ENCODE results near the gene PRMT3.
"Not testable (repeated sequence)": the region's sequence is repeated elsewhere in the genome, so short reads cannot be mapped to it uniquely, and the experiment has no call there.

PRMT3 gene

GRCh38 chr11:20387261-20388095 lies at the start of gene PRMT3:
Gene PRMT3, plus strand, starts transcription at chr11:20387716. Its CDS starts 31 bp downstream, at chr11:20387747.
- DNase-seq, result peak; percentile 96

- DNase-seq, result no peak
Measured at GRCh38 chr11:20342347-20343141, 45.0 kb upstream of the PRMT3 start.

- DNase-seq, result peak; percentile 21
Measured at GRCh38 chr11:20351136-20351535, 36.4 kb upstream of the PRMT3 start.

- DNase-seq, result no peak
Measured at GRCh38 chr11:20351751-20352262, 35.7 kb upstream of the PRMT3 start.

- peak; percentile 46 for DNase-seq
Measured at GRCh38 chr11:20353829-20354434, 33.6 kb upstream of the PRMT3 start.

- peak; percentile 48 for DNase-seq
Measured at GRCh38 chr11:20355221-20356219, 32.0 kb upstream of the PRMT3 start.

GRCh38 chr11:20357150-20357549 lies 30.4 kb upstream of the PRMT3 start:
- no peak for DNase-seq

- peak; percentile 85 for DNase-seq
Measured at GRCh38 chr11:20360650-20361049, 26.9 kb upstream of the PRMT3 start.

GRCh38 chr11:20362481-20362880 lies 25.0 kb upstream of the PRMT3 start:
- no peak for DNase-seq

GRCh38 chr11:20363149-20363499 lies 24.4 kb upstream of the PRMT3 start:
- DNase-seq, result no peak

- DNase-seq, result peak; percentile 74
Measured at GRCh38 chr11:20363500-20364340, 23.8 kb upstream of the PRMT3 start, which contains the start of gene HTATIP2. Gene HTATIP2, plus strand, starts transcription at chr11:20363714. Its CDS starts 524 bp downstream, at chr11:20364238.

- no peak for DNase-seq
Measured at GRCh38 chr11:20364341-20364792, 23.1 kb upstream of the PRMT3 start.

- DNase-seq, result not testable (repeated sequence)
Measured at GRCh38 chr11:20365465-20365864, 22.1 kb upstream of the PRMT3 start.

GRCh38 chr11:20367313-20367948 lies 20.1 kb upstream of the PRMT3 start:
- peak; percentile 83 for DNase-seq

- no peak for DNase-seq
Measured at GRCh38 chr11:20368438-20368837, 19.1 kb upstream of the PRMT3 start.

GRCh38 chr11:20369826-20370225 lies 17.7 kb upstream of the PRMT3 start:
- DNase-seq, result no peak

- no peak for DNase-seq
Measured at GRCh38 chr11:20372081-20372626, 15.4 kb upstream of the PRMT3 start.

GRCh38 chr11:20373147-20373546 lies 14.4 kb upstream of the PRMT3 start:
- DNase-seq, result no peak

- DNase-seq, result no peak
Measured at GRCh38 chr11:20373568-20374209, 13.8 kb upstream of the PRMT3 start.

All from inflammatory macrophage treated with lipopolysaccharide for 4 hours (primary cell).